Measurements from ENCODE around the gene MED15.

GRCh38 chr22:20571531-20572007 is 64.2 kb downstream of the MED15 start:
- TF ChIP-seq POLR2AphosphoS5 (IDR thresholded peaks at IDR 0.05; ENCODE audit: borderline replicate concordance, low read depth, low read length) (no peak), EZH2 (IDR thresholded peaks at IDR 0.05) (no peak)

All from SK-N-MC (cell line).